Kidney (tissue), 14 donors: Measurements from ENCODE around the gene PLIN3. TPM values are rescaled to one million over a fixed set of nuclear protein-coding genes. Genes with fewer than 3 reads are reported as not detected.

Experiments
- DNase-seq, 5 donors: peaks; one replicate each; pipeline ENCODE4 v3.0.0-alpha.2; 2013 to 2020
- FAIRE-seq: peaks from 2 replicates; lab custom pipeline; 2012; peaks lifted over from hg19 to GRCh38; lab: Jason Lieb, UNC
- H3K27ac ChIP-seq, 2 donors: one replicate each; pipeline ENCODE4 v1.7.0; 2013; ENCODE audit warnings: low read depth in 2 of 2, low read length in 2 of 2, inconsistent platforms in 1 of 2
- H3K27me3 ChIP-seq: one replicate; pipeline ENCODE4 v1.7.1; 2013; ENCODE audit warnings: low read length, inconsistent platforms; ENCODE audit not compliant: control insufficient read depth, insufficient read depth
- H3K36me3 ChIP-seq, 3 donors: one replicate each; pipeline versions ENCODE4 v1.7.0 to v1.7.1; 2013; ENCODE audit warnings: low read length in 3 of 3, control low read depth in 1 of 3, inconsistent platforms in 1 of 3; ENCODE audit not compliant: insufficient read depth in 3 of 3, control insufficient read depth in 2 of 3
- H3K4me1 ChIP-seq, 3 donors: one replicate each; pipeline versions ENCODE4 v1.7.0 to v1.7.1; 2013; ENCODE audit warnings: low read length in 3 of 3, inconsistent platforms in 1 of 3, low read depth in 1 of 3; ENCODE audit not compliant: control insufficient read depth in 2 of 3, insufficient read depth in 2 of 3
- H3K4me3 ChIP-seq, 3 donors: one replicate each; pipeline versions ENCODE4 v1.7.0 to v1.8.1; 2013; ENCODE audit warnings: low read length in 3 of 3, control low read depth in 1 of 3, inconsistent platforms in 1 of 3
- H3K9ac ChIP-seq, 3 donors: one replicate each; pipeline versions ENCODE4 v1.7.0 to v1.7.1; 2013; ENCODE audit warnings: low read length in 3 of 3, control low read depth in 1 of 3, inconsistent platforms in 1 of 3
- H3K9me3 ChIP-seq, 3 donors: one replicate each; pipeline versions ENCODE4 v1.7.0 to v1.7.1; 2013; ENCODE audit warnings: low read length in 3 of 3, control low read depth in 1 of 3, inconsistent platforms in 1 of 3; ENCODE audit not compliant: control insufficient read depth in 2 of 3, insufficient read depth in 1 of 3
- CTCF ChIP-seq: IDR thresholded peaks from 3 replicates; pipeline ENCODE4 v1.5.1; 2012; ENCODE audit warnings: mild to moderate bottlenecking, moderate library complexity, borderline replicate concordance; ENCODE audit not compliant: insufficient read depth; ENCODE audit errors: extremely low read depth
- intact Hi-C: fragments of 100-400 bp; cut with DNase I; formaldehyde crosslinking; loops from one replicate; pipeline ENCODE4 v1.11.1; 2022
- polyA plus RNA-seq: library from polyadenylated mRNA; stranded (reverse); fragments of 350-450 nt; fragmentation: Illumina TruSeq; extraction: RNeasy Lipid Tissue Mini Kit (QIAGEN cat#74804); gene quantifications from one replicate; pipeline ENCODE4 v1.2.3, GENCODE V29; 2014; ENCODE audit warnings: low read depth, low replicate concordance; ENCODE audit not compliant: insufficient read depth
- total RNA-seq: library from RNA; stranded (reverse); fragmentation: NEBNext Ultra II Directional; extraction: Animal tissue kit (Norgen Biotek cat#: 25700); gene quantifications from one replicate; pipeline ENCODE4 v1.2.1, GENCODE V29; 2021
- donor health status: control.
- donor health status: control.
- donor health status: control.
- donor health status: control.
- donor health status: control.
- donor health status: DM: yes; HTN: yes; CAD: no.
- donor health status: Normal renal cell carcinoma (clear cell type).

The PLIN3 gene
- total and polyA plus RNA-seq, 2 donors from 2014 or later = 30.5 to 60.0 TPM

GRCh38 chr19:4852484-4852883 is 15.0 kb downstream of the PLIN3 start:
- TF ChIP-seq CTCF = no peak
- H3K4me3 ChIP-seq = no peak overlapping the region
- no peak overlapping the region for H3K27ac ChIP-seq
- no peaks in the 10 kb centered on the region for H3K9me3 ChIP-seq
- peaks cover 0 to 2% (median 0%) of the 10 kb centered on the region in 3 donors for H3K36me3 ChIP-seq
- H3K9ac ChIP-seq = no peak overlapping the region
- DNase-seq (no peak), FAIRE-seq (no peak)
- intact Hi-C loops = loop anchor here (5.0 kb wide), 1 partner anchor 45 kb away; no protein-coding TSS in a partner anchor
- H3K4me1 ChIP-seq = peaks cover 0 to 6% (median 0%) of the 10 kb centered on the region in 3 donors
- H3K27me3 ChIP-seq = no peaks in the 10 kb centered on the region

DNA sequence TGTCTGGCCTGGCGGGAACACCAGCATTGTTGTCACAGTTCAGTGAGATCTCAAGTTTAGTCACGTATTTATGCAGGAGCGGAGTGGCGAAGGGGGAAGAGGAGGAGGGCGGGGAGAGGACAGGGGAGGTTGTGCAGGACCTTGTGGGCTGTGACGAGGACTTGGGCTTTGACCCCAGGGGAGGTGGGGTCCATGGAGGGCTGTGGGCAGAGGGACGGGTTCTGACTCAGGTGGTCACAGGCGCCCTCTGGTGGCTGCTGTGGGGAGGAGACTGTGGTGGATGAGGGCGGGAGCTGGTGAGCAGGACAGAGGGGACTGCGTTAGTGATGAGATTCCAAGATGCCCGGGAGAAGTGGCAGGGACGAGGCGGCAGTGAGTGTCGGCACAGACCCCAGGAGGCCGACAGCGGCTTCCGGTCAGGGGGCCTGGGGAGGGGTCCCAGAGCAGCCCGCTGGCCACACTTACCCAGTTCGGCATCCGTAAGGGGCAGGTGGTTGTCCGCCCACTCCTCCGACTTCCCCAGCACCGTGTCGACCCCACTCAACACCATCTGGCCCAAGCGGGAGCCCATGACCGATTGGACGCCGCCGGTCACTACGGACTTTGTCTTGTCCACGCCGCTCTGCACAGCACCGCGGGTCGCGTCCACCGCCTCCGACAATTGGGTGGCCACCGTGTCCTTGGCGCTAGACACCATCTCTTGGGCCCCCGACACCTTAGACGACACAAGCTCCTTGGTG is 15.7 kb downstream of the PLIN3 start:
- H3K36me3 ChIP-seq = peaks cover 0 to 2% (median 0%) of the 10 kb centered on the region in 3 donors
- H3K27me3 ChIP-seq = no peaks in the 10 kb centered on the region
- H3K4me1 ChIP-seq = peaks cover 0 to 6% (median 0%) of the 10 kb centered on the region in 3 donors
- intact Hi-C loops = loop anchor here (5.0 kb wide), 1 partner anchor 44 kb away; no protein-coding TSS in a partner anchor
- FAIRE-seq = no peak
- peak overlapping the region in 1 of 3 donors; percentile 15 for H3K9ac ChIP-seq
- no peaks in the 10 kb centered on the region for H3K9me3 ChIP-seq
- TF ChIP-seq CTCF = peak; percentile 93
- DNase-seq = peak; percentile 93 to 96 (median 95)
- no peak overlapping the region for H3K4me3 ChIP-seq
- H3K27ac ChIP-seq = peak overlapping the region; percentile 13 to 37

DNA sequence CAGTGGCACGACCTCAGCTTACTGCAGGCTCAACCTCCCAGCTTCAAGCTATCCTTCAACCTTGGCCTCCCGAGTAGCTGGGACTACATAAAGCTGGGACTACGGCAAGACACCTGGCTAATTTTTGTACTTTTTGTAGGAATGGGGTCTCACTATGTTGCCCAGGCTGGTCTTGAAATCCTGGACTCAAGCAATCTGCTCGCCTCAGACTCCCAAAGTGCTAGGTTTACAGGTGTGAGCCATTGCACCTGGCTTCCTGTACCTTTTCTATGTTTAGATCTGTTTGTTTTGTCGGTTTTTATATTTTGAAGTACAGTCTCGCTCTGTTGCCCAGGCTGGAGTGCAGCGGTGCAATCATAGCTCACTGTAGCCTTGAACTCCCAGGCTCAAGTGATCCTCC is 18.4 kb downstream of the PLIN3 start:
- H3K36me3 ChIP-seq = no peaks in the 10 kb centered on the region

More for the DNA sequence above, 18.4 kb downstream of the PLIN3 start:
- intact Hi-C loops = no loop called here
- H3K9ac ChIP-seq = no peak overlapping the region
- H3K27me3 ChIP-seq = no peaks in the 10 kb centered on the region
- H3K4me1 ChIP-seq = peaks cover 0 to 6% (median 0%) of the 10 kb centered on the region in 3 donors
- TF ChIP-seq CTCF = no peak
- H3K27ac ChIP-seq = no peak overlapping the region
- no peaks in the 10 kb centered on the region for H3K9me3 ChIP-seq
- FAIRE-seq (no peak), DNase-seq (no peak)
- H3K4me3 ChIP-seq = no peak overlapping the region
